HEK293T (cell line): ENCODE measurements around the gene TRIM66.

ENCODE experiments used
- BHLHE40 ChIP-seq: fragments of 450-650 bp; IDR thresholded peaks from 2 replicates; pipeline ENCODE4 v1.6.1; 2016; ENCODE audit warnings: mild to moderate bottlenecking, moderate library complexity, borderline replicate concordance
- ELF4 ChIP-seq: fragments of 450-650 bp; IDR thresholded peaks from 2 replicates; pipeline ENCODE4 v1.6.1; 2017; ENCODE audit warnings: antibody characterized with exemption
- FOXA1 ChIP-seq: fragments of 450-650 bp; IDR thresholded peaks from 2 replicates; pipeline ENCODE4 v1.6.1; 2016; ENCODE audit warnings: mild to moderate bottlenecking
- FOXM1 ChIP-seq: fragments of 450-650 bp; IDR thresholded peaks from 2 replicates; pipeline ENCODE4 v1.6.1; 2017; ENCODE audit warnings: mild to moderate bottlenecking, borderline replicate concordance
- HDGF ChIP-seq: fragments of 450-650 bp; IDR thresholded peaks from 2 replicates; pipeline ENCODE4 v1.6.1; 2017; ENCODE audit warnings: antibody characterized with exemption, borderline replicate concordance
- L3MBTL2 ChIP-seq: fragments of 450-650 bp; conservative IDR thresholded peaks from 2 replicates; pipeline ENCODE4 v1.6.1; 2016; ENCODE audit warnings: mild to moderate bottlenecking
- LEF1 ChIP-seq: fragments of 450-650 bp; IDR thresholded peaks from 2 replicates; pipeline ENCODE4 v1.6.1; 2017; ENCODE audit warnings: mild to moderate bottlenecking, borderline replicate concordance
- PKNOX1 ChIP-seq: fragments of 450-650 bp; IDR thresholded peaks from 2 replicates; pipeline ENCODE4 v1.6.1; 2016
- SP1 ChIP-seq: fragments of 450-650 bp; IDR thresholded peaks from 2 replicates; pipeline ENCODE4 v1.6.1; 2017
- SUZ12 ChIP-seq: fragments of 450-650 bp; IDR thresholded peaks from 2 replicates; pipeline ENCODE4 v1.6.1; 2016; ENCODE audit warnings: mild to moderate bottlenecking
- ZNF384 ChIP-seq: fragments of 450-650 bp; IDR thresholded peaks from 2 replicates; pipeline ENCODE4 v1.6.1; 2016

- TF ChIP-seq SUZ12 = no peak
- TF ChIP-seq BHLHE40 = no peak
- no peak for TF ChIP-seq FOXM1
- TF ChIP-seq FOXA1 = no peak
- no peak for TF ChIP-seq HDGF
- no peak for TF ChIP-seq ZNF384
- no peak for TF ChIP-seq PKNOX1
- TF ChIP-seq ELF4 = peak; percentile 97
- TF ChIP-seq SP1 = no peak
- TF ChIP-seq L3MBTL2 = peak; percentile 48
- no peak for TF ChIP-seq LEF1
Observed at GRCh38 chr11:8682303-8683114, at the start of gene TRIM66, which contains the start of gene RPL27A.
